Mucosa of gallbladder (tissue), 1 donor: ENCODE measurements around the gene PI3. TPM values are rescaled to one million over a fixed set of nuclear protein-coding genes. Genes with fewer than 3 reads are reported as not detected.

ENCODE experiments used
- DNase-seq: peaks from one replicate; pipeline ENCODE4 v3.0.0-alpha.2; 2020; ENCODE audit warnings: low spot score
- total RNA-seq: library from RNA; stranded (reverse); gene quantifications from one replicate; pipeline ENCODE4 v1.2.1, GENCODE V29; 2021
- donor health status: DM: no; HTN: no; CAD: no.

The PI3 gene
- total RNA-seq, 1 donor from 2014 or later, result not detected

DNA sequence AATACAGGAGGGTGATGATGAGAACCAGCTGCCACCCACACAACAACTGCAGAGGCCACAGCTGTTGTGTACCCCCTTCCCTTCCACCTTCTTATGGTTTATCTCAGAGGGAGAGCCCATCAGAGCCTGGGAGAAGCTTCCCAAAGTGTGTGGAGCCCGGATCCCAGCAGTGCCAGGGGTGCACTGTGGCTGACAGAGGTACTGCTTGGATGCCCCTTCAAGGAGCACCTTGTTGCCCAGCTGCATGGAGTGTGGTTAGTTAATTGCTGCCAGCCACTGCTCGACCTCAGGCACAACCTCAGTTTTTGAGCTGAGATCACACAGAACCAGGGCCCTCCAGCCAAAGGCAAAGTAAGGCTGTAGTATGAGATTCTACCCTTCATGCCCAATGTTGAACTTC is 13.0 kb downstream of the PI3 start:
- no peak for DNase-seq

DNA sequence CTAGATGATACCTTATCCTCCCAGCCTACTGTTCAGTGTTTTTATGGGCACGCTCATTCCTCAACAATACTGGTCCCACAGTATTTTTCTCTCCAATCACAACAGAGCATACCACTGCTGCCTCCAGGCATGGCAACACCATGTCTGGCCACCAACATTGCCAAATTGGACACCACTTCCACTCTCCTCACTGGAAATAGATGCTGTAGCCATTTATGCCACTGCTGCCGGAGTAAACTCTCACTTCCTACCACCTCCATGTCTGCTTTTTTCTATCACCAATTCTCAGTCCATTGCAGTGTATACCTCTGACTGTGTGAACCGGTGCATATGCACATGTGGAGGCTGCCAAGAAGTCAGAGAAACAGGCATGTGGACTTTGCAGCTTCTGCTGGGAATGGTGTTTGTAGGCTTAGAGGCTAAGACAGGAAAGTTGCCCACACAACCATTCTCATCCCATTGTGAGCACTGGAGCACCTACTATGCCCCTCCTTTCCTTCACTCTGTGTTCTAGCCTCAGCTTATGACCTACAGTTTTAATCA is 14.4 kb downstream of the PI3 start:
- no peak for DNase-seq

DNA sequence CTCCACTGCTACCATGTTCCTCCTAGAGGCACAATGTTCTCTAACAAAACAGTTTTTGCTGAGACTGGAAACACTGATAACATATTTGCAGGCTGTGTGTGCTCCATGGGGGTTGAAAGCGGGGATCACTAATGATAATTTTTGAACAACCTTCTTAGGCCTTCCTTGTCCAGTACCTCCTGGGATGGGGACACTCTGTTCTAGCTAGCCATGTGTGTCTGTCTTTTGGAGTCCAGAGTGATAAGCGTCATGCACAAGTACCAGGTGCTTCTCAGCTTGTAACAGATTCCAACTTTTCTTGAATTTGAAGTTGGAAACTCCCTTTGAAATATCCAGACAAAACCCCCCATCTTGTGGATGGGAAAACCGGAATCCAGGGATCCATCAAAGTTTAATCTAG is 15.2 kb downstream of the PI3 start:
- DNase-seq, result no peak

DNA sequence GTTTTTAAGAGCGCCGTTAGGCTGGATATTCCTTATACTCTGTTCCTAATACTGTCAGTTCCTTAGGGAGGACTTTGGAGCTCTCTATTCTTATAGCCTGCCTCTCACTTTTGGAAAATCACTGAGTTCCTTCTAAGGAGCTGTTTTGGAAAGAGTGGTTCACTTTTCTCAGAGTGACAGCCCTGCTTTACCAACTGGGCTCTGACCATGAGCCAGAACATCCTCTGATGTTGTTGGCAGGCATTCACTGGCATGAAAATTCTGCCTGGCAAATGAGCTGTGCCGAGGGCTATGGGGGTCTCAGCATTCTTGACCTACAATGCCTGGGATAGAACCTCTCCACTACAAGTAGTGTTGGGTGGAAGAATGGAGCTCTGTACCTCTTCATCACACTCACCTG is 17.2 kb downstream of the PI3 start:
- no peak for DNase-seq

DNA sequence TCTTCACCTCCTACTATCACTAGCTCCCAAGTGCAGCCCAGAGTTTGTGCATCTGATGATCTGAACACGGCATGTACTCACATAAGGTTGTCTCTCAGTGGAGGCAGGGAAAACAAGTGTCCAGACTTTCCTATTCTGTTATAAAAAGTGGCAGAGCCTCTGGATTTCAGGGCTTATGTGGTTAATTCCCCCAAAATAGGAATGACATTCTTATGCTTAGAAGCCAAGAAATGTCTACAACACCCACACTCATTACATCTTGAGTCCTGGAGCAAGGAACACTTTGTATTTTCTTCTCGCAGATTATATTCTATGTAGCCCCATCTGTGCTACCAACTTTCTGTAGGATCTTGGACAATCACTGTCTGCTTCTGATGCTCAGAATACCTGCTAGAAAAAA is 18.6 kb downstream of the PI3 start:
- no peak for DNase-seq

DNA sequence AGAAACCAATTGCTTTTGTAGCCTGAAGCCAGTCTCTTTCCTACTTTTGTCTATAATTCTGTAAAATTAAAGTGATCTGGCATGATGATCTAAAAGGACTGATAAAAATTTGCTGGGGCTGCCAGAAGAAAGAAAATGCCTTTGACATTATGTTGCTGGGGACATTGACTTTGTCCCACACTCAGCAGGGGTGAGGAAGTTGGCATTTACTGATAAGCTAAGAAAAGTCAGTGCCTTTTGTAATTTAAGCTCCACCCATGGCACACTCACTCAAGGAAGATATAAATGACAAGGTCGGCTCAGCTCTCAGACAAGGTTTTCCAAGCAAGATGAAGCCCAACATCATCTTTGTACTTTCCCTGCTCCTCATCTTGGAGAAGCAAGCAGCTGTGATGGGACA is 32.0 kb downstream of the PI3 start, which contains the start of gene SEMG1:
TSS of gene SEMG1 (plus strand) at position 309 of the 400 bp plus-strand sequence. CDS start at position 330, 21 bp downstream.
- DNase-seq, result peak; percentile 35

DNA sequence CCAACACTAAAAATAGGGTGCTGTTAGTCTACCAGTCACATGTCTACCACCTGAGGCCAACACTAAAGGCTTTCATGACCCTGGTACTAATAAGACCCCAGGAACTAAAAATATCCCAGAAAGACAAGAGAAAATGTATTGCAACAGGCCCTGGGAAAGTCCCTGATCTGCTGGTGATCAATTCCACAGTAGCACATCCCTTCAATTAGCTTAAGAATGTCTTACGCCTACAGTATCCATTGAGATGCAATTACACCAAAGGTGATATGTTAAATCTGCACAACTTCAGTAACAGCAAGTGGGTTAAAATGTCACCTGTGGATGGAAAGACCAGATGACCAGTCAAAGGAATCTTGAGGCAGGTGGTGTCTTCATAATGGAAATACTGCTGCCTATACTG is 35.2 kb downstream of the PI3 start:
- no peak for DNase-seq

DNA sequence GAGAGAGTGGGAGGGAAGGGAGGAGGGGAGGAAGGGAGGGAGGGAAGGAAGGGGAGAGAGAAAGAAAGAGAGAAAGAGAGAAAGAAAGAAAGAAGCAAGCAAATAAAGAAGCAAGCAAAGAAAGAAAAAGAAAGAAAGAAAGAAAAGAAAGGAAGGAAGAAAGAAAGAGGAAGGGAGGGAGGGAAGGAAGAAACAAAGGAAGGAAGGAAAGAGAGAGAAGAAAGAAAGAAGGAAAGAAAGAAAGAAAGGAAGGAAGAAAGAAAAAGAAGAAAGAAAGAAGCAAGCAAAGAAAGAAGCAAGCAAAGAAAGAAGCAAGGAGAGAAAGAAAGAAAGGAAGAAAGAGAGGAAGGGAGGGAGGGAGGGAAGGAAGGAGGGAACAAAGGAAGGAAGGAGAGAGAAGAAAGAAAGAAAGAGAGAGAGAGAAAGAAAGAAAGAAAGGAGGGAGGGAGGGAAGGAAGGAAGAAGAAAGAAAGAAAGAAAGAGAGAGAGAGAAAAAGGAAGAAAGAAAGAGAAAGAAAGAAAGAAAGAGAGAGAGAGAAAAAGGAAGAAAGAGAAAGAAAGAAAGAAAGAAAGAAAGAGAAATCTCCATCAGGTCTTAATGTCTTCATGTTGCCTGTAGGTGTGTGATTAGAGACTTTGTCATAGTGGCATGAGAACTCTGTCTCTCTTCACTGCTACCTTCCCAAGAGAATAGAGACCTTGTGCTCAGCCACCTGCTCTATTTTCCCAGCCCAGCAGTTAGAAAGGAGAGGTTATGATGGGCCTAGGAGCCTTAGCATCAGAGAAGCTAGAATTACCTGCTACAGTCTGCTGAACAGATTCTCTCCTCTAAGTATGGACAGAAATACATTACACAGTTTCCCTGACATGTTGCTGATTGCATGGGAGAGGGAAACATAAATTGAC is 37.1 kb downstream of the PI3 start:
- DNase-seq, result no peak

DNA sequence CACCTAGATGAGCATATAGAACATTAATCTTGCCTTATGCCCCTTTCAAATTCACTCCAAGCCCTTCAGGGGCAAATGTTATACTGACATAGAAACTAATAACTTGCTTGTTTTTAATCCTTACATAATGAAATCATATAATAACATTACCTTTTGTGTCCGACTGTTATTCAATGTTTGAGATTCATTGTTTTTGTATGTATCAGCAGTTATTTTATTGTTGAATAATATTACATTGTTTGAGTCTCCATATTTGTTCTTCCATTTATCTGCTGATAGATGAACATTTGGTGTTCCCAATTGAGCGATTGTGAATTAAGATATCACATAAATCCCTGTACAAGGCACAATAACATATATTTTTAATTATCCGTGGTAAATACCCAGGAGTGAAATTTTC is 38.1 kb downstream of the PI3 start:
- DNase-seq, result no peak

DNA sequence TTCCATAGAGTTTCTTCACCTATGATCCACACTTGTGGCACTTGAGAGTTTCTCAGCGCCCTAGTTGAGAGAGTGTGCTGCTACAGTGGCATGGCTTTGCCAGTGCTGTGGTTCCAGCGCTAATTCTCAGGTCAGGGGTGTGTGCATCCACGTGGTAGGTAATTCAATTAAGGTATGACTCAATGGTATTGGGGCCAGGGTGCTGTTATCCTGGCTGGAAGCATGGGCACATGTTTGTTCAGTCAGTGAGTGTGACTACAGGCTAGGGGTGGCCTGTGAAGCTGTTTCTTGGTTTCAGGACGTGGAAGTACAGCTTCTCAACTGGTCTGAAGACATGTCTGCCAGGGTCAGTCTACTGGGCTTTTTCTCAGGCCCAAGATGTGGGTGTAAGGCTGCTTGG is 43.4 kb downstream of the PI3 start:
- no peak for DNase-seq

DNA sequence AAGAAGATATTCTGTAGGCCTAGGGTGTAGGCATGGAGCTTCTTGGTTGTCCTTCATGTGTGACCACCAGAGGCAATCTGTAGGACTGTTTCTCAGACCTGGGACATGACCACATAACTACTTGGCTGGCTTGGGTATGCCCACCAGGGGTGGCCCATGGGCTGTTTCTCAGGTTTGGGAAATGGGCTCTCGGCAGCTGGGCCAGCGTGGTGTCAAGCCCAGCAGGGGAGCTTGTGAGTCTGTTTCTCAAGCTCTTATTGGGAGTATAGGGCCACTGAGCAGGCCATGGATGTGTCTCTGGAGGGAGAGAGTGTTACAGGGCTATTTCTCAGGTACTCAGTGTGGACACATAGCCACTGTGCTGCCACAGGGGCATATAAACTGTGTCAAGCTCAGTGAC is 43.9 kb downstream of the PI3 start:
- no peak for DNase-seq

DNA sequence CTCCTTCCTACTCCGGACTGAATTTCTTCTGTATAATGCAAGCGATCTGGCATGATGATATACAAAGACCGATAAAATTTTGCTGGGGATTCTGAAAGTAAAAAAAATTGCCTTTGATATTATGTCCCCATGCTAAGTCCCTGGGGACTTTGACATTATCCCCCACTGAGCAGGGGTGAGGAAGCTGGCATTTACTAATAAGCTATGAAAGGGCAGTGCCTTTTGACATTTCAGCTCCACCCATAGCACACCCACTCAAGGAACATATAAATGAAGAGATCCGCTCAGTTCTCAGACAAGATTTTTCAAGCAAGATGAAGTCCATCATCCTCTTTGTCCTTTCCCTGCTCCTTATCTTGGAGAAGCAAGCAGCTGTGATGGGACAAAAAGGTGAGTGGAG is 46.4 kb downstream of the PI3 start, which contains the start of gene SEMG2:
TSS of gene SEMG2 (plus strand) at position 298 of the 400 bp plus-strand sequence. CDS start at position 315, 17 bp downstream.
- no peak for DNase-seq

DNA sequence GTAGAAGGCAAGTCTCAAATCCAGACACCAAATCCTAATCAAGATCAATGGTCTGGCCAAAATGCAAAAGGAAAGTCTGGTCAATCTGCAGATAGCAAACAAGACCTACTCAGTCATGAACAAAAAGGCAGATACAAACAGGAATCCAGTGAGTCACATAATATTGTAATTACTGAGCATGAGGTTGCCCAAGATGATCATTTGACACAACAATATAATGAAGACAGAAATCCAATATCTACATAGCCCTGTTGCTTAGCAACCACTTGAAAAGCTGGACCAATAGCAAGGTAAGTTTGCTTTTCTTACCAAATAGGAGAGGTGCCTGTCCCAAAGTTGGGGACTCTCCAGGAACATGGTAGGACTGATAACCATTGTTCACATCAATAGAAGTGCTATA is 48.4 kb downstream of the PI3 start:
- no peak for DNase-seq

Other genes starting within 250 kb of the PI3 start
- gene TOMM34, start 214.5 kb upstream of the PI3 start, total RNA-seq, result 21.4 TPM
- 29.3 TPM for gene STK4, start 208.4 kb upstream of the PI3 start, total RNA-seq
- gene KCNS1, start 73.8 kb upstream of the PI3 start, total RNA-seq, result 11.2 TPM
- gene WFDC5, start 59.7 kb upstream of the PI3 start, total RNA-seq, result not detected
- not detected for gene WFDC12, start 50.4 kb upstream of the PI3 start, total RNA-seq
- 1.1 TPM for gene SEMG1, start 32.1 kb downstream of the PI3 start, total RNA-seq
- gene SEMG2, start 46.5 kb downstream of the PI3 start, total RNA-seq, result not detected
- gene SLPI, start 79.7 kb downstream of the PI3 start, total RNA-seq, result 548 TPM
- gene RBPJL, start 131.9 kb downstream of the PI3 start, total RNA-seq, result 0.26 TPM
- 0.09 TPM for gene MATN4, start 133.4 kb downstream of the PI3 start, total RNA-seq
- 118 TPM for gene SDC4, start 173.5 kb downstream of the PI3 start, total RNA-seq
- 41.3 TPM for gene SYS1, start 188.3 kb downstream of the PI3 start, total RNA-seq
- not detected for gene TP53TG5, start 203.4 kb downstream of the PI3 start, total RNA-seq
- 48.0 TPM for gene DBNDD2, start 233.4 kb downstream of the PI3 start, total RNA-seq
- gene PIGT, start 241.2 kb downstream of the PI3 start, total RNA-seq, result 98.3 TPM